GM23338 (cell line): Measurements from ENCODE around the gene GOSR2.

ENCODE experiments used
- CTCF ChIP-seq, 2 experiments: fragments of 200-600 bp in 1 of 2; sonication (generic) in 1 of 2; conservative IDR thresholded peaks; 2 replicates each; pipeline versions ENCODE4 v1.5.1 to v1.6.1; 2016 to 2017; ENCODE audit warnings: antibody characterized with exemption in 2 of 2, low read depth in 2 of 2, mild to moderate bottlenecking in 2 of 2, moderate library complexity in 1 of 2
- ETS1 ChIP-seq: IDR thresholded peaks from 2 replicates; pipeline ENCODE4 v1.6.1; 2016; ENCODE audit warnings: antibody characterized with exemption
- EZH2 ChIP-seq: fragments of 200-600 bp; sonication (generic); IDR thresholded peaks from one replicate; pipeline ENCODE4 v1.8.0; 2017; ENCODE audit warnings: antibody characterized with exemption, mild to moderate bottlenecking, low read depth; ENCODE audit not compliant: unreplicated experiment
- EZH2phosphoT487 ChIP-seq: fragments of 200-600 bp; sonication (generic); IDR thresholded peaks from one replicate; pipeline ENCODE4 v1.8.1; 2018; ENCODE audit warnings: antibody characterized with exemption; ENCODE audit not compliant: unreplicated experiment
- JUNB ChIP-seq: IDR thresholded peaks from one replicate; pipeline ENCODE4 v1.6.1; 2016; ENCODE audit warnings: antibody characterized with exemption; ENCODE audit not compliant: unreplicated experiment
- POLR2AphosphoS5 ChIP-seq: IDR thresholded peaks from 2 replicates; pipeline ENCODE4 v1.6.1; 2016; ENCODE audit warnings: antibody characterized with exemption, low read depth
- REST ChIP-seq: IDR thresholded peaks from one replicate; pipeline ENCODE4 v1.6.1; 2018; ENCODE audit warnings: antibody characterized with exemption; ENCODE audit not compliant: unreplicated experiment
- STAT1 ChIP-seq: IDR thresholded peaks from one replicate; pipeline ENCODE4 v1.6.1; 2016; ENCODE audit warnings: antibody characterized with exemption; ENCODE audit not compliant: unreplicated experiment

- TF ChIP-seq CTCF (conservative IDR thresholded peaks at IDR 0.05; ENCODE audit: low read depth in 2 of 2) (no peak), POLR2AphosphoS5 (no peak), JUNB (no peak), EZH2 (no peak), ETS1 (no peak), REST (no peak), STAT1 (no peak), EZH2phosphoT487 (no peak)
Observed at GRCh38 chr17:46931596-46931995, 8.6 kb downstream of the GOSR2 start.
